ENCODE data around the gene HOXA5.
A peak's percentile ranks its signal among the peaks of the same experiment; 100 is the strongest.

Gene HOXA5

GRCh38 chr7:27158436-27159265 is 15.2 kb upstream of the HOXA5 start:
- peak; percentile 76 for DNase-seq

- DNase-seq, result no peak
Observed at GRCh38 chr7:27157702-27158431, 14.4 kb upstream of the HOXA5 start.

GRCh38 chr7:27156916-27157701 is 13.6 kb upstream of the HOXA5 start:
- DNase-seq, result no peak

GRCh38 chr7:27156508-27156898 is 13.0 kb upstream of the HOXA5 start, which contains the start of gene HOXA7:
HOXA7 (minus strand) TSS chr7:27156675; CDS start chr7:27156545, 130 bp downstream.
- DNase-seq, result no peak

GRCh38 chr7:27155816-27156507 is 12.5 kb upstream of the HOXA5 start:
- DNase-seq, result peak; percentile 73

- no peak for DNase-seq
Observed at GRCh38 chr7:27154901-27155815, 11.7 kb upstream of the HOXA5 start.

GRCh38 chr7:27154369-27154768 is 10.9 kb upstream of the HOXA5 start:
- no peak for DNase-seq

GRCh38 chr7:27153526-27153925 is 10.0 kb upstream of the HOXA5 start:
- no peak for DNase-seq

GRCh38 chr7:27152816-27153442 is 9.4 kb upstream of the HOXA5 start:
- no peak for DNase-seq

- DNase-seq, result peak; percentile 68
Observed at GRCh38 chr7:27151931-27152815, 8.7 kb upstream of the HOXA5 start, which contains the start of gene HOXA3. HOXA3 (minus strand) TSS chr7:27152583; CDS start chr7:27110640, 41,943 bp downstream.

- DNase-seq, result no peak
Observed at GRCh38 chr7:27151341-27151930, 8.0 kb upstream of the HOXA5 start.

GRCh38 chr7:27150568-27151340 is 7.3 kb upstream of the HOXA5 start:
- peak; percentile 92 for DNase-seq

- DNase-seq, result no peak
Observed at GRCh38 chr7:27149842-27150567, 6.5 kb upstream of the HOXA5 start.

GRCh38 chr7:27148756-27149641 is 5.5 kb upstream of the HOXA5 start:
- DNase-seq, result no peak

- no peak for DNase-seq
Observed at GRCh38 chr7:27148031-27148755, 4.7 kb upstream of the HOXA5 start.

Data from retina (tissue), 1 donor.